GM15510 (cell line): ENCODE results near the gene HOXB9.
A peak's percentile ranks its signal among the peaks of the same experiment; 100 is the strongest.

ENCODE experiments used
- POLR2A ChIP-seq: IDR thresholded peaks from 3 replicates; pipeline ENCODE4 v1.6.1; 2011; ENCODE audit warnings: borderline replicate concordance; ENCODE audit not compliant: insufficient read length; ENCODE audit errors: extremely low read depth

Gene HOXB9

GRCh38 chr17:48611681-48612455 lies 14.3 kb downstream of the HOXB9 start:
- no peak for TF ChIP-seq POLR2A

DNA sequence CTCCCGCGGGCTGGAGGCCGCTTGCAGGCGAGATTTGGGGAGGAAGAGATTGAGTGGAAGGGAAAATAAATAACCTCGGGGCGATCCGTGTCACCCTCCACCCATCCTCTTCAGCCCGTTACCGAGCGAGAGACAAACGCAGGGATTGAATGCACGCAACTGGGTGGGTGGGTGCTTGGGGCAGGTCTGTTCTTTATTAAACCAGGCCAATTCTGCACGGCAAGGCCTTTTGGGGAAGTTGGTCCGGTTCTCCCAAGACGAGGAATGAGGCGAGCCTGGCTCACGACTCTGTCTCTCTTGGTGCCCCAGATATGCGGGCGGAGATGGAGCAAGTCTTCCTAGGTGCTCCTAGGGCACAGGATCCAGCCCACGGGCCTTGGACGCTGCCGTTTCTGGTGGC lies 14.9 kb downstream of the HOXB9 start:
- no peak for TF ChIP-seq POLR2A

GRCh38 chr17:48610282-48611211 lies 15.6 kb downstream of the HOXB9 start, which contains the start of gene HOXB7:
TSS of gene HOXB7 (minus strand) at chr17:48611017. CDS start at chr17:48610918, 99 bp downstream.
- TF ChIP-seq POLR2A: peak; percentile 23

- TF ChIP-seq POLR2A: no peak
Measured at GRCh38 chr17:48609759-48610281, 16.3 kb downstream of the HOXB9 start.

DNA sequence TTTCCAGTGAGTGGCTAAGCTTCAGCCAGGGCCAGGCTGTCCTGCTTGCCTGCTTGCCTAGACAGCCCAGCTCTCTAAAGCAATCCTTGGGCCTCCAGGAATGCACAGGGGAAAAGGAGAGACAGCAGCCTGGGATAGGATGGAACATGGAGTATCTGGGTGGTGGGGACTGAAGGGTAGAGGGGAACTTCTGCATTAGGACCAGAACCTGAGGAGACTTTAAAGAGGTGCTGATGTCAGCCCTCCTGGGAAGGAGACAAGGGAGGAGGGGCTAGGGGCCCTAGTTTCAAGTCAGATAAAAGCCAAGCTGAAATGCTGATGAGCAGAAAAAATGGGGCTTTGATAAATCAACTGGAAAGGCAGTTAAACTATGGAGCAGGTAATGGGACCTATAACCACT lies 17.1 kb downstream of the HOXB9 start:
- TF ChIP-seq POLR2A: no peak

DNA sequence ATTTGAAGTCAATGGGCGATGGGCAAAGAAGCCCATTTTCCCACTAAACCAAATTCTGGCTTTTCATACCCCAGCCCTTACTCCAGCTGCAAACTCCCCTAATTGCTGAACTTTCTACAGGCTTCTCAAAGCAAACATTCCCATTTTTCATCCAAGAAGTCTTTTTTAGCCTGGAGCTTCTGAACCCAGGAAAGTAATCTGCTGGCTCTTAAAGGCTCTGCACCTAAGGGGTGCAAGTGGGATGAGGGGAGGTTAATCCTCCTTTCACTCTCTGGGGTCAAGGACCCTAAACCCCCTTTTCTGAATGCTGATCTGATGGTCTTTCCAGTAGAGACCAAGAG lies 17.7 kb downstream of the HOXB9 start:
- no peak for TF ChIP-seq POLR2A

DNA sequence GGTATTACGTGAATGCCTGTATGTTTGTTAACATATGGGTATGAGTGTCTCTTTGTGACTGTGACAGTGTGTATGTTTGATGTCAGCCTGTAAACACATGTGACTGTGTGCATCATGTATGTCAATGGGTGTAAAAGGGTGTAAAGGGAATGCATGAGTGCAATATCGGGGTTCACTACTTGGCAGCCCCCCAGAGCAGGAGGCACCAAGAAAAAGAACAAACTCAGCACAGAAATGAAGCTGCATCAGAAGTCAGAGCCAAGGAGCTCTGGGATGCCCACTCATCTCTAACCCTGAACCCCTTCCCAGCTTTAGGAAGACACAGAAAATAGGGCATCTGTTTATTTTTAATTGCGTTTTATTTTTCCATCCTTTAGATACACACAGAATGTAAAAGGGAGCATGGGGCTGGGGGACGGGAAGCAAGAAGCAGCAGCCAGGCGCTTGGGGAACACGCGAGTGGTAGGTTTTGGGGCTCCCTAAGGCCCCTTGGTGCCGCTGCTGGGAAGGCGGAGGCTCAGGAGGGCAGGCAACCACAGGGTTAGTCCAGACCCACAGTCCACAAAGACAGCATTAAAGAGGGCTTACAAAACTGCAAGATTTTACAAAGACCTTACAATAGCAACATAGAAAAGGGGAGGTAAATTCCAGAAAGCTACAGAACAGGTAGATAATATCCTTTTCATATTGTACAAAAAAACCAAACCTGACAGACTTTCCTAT lies 19.1 kb downstream of the HOXB9 start:
- TF ChIP-seq POLR2A: no peak

- no peak for TF ChIP-seq POLR2A
Measured at GRCh38 chr17:48605991-48606891, 19.9 kb downstream of the HOXB9 start.

DNA sequence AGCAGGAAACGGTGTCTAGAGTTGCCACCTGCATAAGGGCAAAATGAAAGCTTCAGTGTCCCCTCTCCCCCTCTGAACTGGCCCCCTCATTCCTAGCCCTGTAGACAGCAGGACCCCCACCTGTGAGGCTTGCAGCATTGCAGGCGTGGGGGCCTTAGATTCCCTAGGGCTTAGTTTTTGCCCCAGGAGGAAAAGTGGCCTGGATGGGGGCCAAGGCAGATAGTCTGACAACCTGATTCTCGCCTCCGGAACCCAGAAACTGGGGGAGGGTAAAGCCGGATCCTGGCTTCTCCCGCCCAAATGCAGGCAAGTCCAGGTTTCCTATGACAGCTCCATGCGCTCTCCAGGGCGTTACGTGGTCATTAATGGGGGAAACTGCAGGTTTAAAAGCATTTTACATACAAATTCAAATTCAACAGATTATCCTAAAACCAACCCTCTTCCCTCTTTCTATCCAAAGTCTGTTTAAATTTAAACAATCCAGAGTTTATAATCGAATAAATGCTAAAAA lies 20.7 kb downstream of the HOXB9 start:
- no peak for TF ChIP-seq POLR2A

- TF ChIP-seq POLR2A: no peak
Measured at GRCh38 chr17:48604770-48605329, 21.3 kb downstream of the HOXB9 start, which contains the start of gene HOXB6. TSS of gene HOXB6 (minus strand) at chr17:48604986. CDS start at chr17:48598150, 6,836 bp downstream.

DNA sequence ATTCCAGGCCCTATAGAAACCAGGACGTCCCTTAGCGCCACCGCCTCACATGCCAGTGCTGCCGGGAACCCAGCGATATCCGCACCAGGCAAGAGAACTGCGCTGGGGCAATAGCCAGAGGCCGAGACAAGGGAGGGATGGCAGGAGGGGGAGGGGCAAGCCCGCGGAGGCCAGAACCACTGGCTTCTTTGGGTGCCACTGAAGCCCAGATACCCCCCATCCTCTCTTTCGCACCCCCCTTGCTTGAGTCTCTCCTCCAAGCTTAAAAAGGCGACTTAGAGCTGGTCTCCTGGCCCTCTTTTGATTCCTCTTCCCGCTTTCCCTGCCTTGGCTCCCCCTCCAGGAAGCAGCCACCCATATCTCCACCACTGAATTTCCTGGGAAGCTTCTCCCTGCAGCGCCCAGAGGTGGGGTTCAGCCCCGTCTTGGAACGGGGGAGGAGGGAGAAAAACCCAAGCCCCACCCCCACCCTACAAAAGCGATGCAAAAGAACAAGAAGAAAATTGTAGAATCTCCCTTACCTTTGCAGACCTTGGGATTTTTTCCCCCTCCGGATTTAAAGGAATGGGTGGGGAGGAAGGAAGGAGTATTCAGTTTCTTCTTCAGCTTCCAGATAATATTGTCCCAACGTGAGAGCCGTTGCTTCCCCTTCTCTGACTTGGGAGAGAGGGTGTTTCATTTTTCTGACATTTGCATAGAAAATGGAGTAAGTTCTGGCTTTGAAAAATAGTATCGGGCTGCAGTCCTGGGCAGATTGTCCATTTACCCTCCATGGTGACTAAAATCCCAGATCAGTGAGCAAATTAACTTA lies 22.0 kb downstream of the HOXB9 start:
- TF ChIP-seq POLR2A: no peak
